GM19328 (cell line): ENCODE measurements around the gene CACNA1B.

Source experiments
- ATAC-seq: cut with Tn5 transposase; IDR thresholded peaks from one replicate; pipeline ENCODE4 v1.9.1; 2021; ENCODE audit warnings: mild to moderate bottlenecking, moderate library complexity; ENCODE audit not compliant: unreplicated experiment

The CACNA1B gene

DNA sequence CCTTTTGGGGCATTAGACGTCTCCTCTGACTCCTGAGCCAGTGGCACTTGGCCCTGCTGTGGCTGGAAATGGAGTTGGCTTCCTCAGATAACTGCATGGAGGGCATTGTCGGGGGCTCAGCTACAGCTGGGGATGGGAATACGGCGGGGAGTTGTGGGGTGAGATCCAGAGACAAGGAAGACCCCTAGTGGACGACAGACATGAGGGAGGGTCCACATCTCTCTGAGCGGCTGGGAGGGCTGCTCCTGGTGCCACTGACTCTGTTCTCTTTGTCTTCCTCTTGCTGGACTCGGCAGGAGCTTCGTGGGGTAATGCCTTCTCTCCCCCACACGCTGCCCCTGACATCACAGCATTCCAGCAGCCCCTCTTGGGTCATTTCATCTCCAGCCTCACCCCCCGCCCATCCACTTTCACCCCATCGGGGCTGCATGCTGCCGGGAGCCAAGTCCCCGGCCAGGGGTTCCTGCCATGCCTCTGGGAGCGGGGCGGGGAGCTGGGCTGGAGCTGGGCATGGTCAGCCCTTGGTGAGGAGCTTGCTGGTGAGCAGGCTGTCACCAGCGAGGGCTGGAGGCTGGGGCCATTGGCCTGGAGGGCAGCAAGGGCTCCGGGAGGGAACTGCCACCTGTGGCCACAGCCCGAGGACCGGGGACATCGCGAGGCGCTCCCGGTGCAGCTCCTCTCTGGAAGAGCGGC is 172.3 kb downstream of the CACNA1B start:
- no peak for ATAC-seq

DNA sequence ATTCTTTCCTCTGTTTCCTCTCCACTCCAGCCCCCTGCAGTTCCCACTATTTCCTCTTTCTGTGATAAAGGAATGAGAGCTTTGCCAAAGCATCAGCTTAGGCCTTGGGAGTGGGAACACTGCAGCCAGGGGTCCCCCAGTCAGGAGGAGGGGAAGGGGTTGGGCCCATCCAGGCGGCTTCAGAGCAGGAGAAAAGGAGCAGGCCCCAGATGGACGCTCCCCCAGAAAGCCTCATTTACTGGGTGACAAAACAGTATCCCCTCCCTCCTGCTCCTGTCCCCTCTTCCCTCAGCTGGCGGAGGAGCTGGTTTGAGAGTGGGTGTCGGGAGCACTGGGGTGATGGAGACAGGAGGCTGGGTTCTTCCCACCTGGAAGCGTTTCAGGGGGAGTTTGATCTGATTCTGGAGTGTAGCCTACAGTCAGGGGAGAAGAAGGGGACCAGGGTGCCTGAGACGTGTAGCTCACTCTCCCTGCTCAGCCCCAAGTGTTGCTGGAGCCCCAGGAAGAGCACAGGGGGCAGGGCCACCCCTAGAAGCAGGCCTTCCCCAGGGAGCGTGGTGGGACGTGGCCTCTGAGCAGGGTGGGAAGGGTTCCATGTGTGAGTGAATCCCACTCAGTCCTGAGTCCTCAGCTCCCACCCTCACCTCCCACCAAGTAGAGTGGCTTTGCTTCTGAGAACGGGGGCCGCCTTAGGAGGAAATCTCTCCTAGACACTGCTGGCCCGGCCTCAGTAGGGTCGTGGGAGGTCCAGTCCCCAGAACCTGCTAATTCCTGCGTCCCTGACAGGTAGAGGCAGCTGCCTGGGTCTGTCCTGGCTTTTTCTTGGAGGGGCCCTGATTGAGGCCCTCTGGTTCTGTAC is 173.1 kb downstream of the CACNA1B start:
- no peak for ATAC-seq

DNA sequence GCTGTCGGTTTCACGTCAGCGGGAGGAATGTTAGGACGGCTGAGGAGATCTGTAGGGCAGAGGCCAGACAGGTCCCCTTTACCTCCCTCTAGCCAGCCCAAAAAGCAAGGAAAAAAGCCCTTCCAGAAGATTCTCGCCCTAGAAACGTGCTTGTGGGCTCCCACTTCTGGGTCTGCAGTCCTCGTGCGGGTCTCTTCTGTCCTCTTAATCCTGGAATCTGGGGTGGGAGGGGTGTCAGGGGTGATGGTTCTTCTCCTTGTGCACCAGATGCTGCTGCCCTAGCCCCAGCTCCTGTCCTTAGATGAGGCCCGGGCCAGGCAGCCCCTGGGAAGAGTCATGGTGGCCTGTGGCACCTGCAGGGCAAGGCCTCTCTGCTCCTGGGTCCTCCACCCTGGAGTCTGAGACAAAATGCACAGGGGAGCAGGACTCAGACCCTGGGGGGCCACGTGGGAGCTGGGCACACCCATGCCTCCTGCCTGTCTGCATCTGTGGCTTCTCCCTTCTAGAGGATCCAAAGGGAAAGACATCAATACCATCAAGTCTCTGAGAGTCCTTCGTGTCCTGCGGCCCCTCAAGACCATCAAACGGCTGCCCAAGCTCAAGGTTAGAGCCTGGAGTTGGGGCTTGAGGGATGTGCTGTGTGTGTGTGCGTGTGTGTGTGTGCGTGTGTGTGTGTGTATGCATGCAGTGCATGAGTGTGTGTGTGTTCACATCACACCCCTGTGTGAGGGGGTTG is 174.2 kb downstream of the CACNA1B start:
- no peak for ATAC-seq

DNA sequence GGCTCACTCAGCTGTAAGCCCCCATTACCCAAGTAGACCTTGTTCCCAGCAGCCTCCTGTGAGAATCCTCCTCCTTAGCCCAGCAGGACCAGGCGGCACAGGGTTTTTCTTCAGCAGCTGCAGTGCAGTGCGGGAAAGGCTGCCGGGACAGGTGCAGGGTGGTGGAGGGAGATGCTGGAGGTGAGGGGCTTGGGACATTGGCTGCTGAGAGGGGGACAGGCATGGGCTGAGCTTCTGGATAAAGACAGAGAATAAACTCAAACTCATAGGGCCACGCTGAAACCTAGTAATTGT is 174.7 kb downstream of the CACNA1B start:
- no peak for ATAC-seq

DNA sequence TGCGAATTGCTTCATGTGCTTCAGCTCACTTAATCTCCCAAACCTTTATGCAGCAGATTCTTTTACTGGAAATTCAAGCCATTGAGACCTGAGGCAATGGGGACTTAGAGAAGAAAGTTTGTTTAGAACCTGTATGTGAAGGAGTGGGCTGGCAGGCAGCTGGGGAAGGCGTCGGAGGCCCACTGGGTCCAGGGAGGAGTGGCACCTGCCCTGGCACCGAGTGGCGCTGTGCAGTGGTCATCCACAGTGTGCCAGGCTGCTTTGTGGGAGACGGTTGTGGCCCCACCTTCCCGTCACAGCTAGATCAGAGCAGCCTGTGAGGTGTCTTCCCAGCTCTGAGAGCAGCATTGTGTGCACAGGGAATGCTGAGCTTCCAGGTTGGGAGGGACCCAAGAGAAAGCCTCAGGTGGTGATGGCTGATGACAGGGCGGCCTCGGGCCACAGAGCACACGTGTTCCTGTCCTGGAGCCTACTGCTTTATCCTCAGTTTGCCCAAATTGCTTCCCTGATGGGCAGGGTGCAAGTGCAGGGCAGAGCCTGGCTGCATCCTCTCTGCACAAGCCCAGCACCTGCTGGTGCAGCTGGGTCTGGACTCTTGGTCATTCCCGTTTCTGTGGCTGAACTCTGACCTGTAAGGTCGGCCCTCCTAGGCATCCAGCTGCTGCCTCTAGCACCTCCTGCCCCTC is 175.2 kb downstream of the CACNA1B start:
- ATAC-seq = no peak

DNA sequence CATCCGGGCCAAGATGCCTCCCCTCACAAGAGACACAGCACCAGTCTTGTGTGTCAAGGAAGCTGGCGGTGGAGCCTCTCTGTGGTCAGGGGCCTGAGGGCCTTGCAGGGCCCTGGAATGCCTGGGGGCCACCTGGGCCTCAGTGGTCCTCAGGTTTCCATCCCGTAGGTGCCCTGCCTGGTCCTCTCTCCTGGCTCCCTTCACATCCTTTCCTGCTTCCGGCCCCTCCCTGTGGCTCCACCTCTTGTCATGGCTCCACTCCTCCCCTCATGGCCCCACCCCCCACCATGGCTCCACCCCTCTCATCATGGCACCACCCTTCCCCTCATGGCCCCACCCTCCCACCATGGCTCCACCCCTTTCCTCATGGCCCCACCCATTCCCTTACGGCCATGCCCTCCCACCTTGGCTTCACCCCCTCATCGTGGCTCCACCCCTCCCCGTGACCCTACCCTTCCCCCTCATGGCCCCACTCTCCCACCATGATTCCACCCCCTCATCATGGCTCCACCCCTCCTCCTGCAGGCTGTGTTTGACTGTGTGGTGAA is 175.8 kb downstream of the CACNA1B start:
- ATAC-seq = no peak

DNA sequence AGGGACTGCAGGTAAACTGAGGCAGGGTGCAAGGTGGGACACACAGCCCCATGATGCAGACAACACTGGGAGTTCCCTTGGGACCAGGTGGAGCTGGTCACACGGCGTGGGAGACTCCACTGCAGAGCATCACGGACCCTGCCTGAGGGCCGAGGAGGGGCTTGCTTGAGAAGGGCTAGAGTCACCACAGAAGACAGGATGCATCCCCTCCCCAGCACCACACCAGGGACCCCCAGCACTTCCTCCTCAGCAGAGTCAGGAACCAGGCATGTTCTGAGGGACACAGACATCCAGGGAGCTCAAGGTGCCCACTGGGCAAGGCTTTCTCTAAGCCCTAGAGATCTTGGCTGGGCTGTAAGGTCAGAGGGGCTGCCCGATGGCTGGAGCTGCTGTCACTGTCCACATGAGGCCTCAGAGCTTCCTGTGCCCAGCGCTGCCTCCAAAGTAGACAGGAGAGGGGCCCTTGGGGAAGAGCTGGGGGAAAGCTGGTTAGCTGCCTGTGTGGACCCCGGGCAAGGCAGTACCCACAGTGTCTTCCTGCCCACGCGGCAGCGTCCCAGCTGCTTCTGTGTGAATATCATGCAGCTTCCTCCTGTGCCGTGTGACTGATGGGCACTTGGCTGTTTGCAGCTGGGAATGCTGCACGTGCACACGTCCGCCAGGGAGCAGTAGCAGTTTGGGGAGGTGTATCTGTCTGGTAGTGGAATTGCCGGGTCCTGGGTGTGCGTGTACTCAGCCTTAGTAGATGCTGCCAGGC is 176.6 kb downstream of the CACNA1B start:
- no peak for ATAC-seq

DNA sequence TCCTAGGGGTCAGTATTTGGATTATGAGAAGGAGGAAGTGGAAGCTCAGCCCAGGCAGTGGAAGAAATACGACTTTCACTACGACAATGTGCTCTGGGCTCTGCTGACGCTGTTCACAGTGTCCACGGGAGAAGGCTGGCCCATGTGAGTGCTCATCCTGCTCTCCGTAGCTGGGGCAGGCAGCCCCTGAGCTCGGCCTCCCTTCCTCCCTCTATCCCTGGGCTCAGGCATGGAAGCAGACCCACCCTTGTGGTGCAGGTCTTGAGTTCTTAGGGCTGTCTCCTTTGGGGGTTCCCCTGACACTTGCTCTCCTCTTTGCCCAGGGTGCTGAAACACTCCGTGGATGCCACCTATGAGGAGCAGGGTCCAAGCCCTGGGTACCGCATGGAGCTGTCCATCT is 180.1 kb downstream of the CACNA1B start:
- ATAC-seq = no peak

DNA sequence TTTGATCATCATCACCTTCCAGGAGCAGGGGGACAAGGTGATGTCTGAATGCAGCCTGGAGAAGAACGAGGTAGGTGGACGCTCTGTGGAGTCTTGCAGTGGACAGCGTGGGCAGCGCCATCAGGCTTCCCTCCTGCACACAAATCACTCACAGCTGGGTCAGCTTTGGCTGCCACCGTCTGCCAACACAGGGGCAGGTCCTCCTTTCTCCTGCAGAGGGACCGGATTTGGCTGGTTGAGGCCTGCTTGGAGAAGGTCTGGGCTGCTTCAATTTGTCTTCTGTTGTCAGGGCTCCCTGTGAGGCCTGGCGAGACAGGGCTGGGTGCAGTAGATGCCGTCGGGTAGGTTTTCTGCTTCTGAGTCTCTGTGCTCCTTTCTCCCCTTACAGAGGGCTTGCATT is 180.6 kb downstream of the CACNA1B start:
- no peak for ATAC-seq

DNA sequence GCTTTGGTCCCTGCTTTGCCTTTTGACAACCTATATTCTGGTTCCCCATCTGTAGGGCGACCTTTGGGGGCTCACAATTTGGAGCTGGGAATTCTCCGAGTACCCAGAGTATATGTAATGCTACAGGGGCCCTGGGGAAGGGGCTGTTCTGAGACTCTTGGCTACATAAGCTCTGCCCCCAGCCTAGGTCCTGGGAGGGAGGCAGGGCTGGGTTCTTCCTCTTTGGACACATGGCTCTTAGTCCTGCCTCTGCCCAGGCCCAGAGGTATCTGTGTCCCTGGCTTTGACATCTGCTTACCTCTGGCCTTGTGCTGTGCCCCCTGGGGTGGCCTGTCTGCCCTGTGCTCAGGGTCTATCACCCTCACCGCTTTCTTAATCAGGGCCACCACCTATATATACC is 181.6 kb downstream of the CACNA1B start:
- no peak for ATAC-seq

DNA sequence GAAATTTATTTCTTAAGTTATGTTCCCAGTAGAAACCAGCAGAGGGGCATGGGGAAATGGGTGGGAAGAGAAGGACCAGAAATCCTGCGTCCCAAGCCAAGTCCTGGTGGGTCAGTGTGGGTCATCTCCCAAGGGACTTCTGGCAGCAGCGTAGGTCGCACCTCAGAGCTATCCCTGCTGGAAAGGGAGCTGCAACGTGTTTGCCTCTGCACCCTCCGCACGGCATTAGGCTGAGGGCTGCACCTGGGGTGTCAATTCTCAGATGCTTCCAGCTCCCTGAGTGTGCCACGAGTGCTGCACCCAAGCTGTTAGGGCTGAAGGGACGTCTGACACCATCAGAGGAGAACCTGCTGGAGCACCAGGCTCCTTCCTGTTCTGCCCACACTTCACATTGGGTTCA is 182.8 kb downstream of the CACNA1B start:
- ATAC-seq = no peak

DNA sequence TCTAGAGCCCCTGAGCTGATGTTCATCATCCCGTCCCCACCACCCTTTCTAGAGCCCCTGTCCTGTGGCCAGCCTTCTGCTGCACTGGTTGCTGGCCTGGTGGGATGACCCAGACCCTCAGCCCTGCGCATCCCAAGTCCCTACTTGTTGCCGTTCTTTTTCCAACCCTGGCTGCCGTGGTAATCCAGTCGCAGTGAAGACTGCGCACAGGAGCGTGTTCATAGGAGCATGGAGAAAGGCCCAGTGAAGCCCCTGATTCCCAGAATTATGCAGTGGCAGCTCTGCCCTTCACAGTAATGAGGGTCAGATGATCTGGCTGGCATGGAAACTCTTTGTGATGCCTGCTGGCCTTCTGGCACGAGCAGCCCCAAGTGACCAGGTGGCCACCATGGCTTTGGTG is 183.3 kb downstream of the CACNA1B start:
- no peak for ATAC-seq

DNA sequence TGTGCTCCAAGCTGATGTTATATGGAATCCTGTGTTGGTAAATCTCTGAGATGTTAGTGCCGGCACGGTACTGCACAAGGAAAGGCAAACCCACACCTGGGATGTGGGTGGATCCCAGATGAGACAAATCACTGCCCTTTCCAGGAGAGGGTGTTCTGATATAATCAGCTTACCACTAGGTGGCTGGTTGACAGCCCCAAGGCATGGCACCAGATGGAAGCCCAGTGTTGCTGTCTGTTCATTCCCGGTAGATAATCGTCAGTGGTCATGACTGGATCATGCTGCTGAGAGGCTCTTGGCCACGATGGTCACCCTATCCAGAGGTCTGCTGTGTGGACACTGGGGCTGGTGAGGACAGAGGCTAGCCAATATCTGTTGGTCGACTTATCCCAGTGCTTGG is 184.0 kb downstream of the CACNA1B start:
- no peak for ATAC-seq

DNA sequence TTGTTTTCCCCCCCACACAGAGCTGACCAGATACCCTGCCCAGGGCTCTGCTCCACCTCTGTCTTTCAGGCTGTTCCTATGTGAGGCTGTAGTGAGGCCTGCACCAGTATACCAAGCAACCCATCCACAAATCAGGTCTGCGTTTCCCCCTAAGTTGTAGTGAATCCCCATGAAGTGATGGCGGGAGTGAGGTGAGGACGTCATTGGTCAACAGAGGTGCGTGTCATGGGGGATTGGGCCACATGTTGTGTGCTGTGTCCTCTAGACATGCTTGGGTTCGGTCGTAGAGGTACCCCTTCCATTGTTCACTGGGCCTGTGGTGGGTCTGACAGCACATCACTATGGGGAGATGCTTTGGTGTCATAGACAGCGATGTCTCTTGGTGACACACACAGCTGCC is 184.6 kb downstream of the CACNA1B start:
- no peak for ATAC-seq

DNA sequence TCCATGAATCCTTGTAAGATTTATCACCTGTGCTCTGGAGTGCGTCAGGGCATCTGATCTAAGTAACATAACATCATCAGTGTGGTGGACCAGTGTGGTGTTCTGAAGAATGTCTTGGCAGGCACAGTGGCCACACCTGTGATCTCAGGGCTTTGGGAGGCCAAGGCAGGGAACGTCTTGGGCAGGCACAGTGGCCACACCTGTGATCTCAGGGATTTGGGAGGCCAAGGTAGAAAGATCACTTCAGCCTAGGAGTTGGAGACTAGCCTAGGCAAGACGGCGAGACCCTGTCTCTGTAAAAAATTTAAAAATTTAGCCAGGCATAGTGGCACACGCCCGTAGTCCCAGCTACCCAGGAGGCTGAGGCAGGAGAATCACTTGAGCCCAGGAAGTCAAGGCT is 185.5 kb downstream of the CACNA1B start:
- no peak for ATAC-seq

DNA sequence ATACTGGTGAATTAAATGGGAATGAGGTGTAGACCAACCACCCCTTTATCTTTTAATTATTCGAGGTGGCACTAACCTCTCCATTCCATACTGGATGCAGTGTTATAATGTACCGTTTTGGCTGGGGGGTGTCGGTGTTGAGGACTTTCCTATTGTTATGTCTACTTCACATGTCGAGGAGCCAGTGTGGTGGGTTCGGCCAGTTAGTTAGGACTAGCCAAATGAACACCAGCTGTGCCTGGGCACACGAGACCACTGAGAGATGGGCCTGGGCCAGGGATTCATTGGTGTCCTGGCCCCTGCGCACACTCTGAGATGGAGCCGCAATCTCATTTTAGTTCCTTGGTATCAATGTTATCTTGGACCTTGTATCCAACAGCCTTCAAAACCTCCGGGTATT is 186.2 kb downstream of the CACNA1B start:
- no peak for ATAC-seq

DNA sequence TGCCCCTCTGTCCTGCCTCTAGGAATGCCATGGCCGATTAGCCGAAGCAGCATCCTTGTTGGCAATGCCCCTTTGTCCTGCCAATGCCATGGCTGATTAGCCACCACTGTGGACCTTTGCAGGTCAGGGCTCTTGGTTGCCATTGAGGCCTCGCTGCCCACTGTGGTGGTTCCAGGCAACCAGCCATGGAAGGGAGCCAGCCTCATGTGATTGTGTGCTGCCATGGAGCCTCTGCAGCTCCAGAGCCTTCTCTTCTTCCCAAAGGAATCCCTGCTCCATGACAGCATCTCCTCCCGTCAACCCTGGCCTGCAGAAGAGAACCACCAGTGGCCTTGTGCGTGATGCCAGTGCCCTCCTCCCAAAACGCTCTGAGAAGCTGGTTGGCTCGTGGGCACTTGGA is 187.0 kb downstream of the CACNA1B start:
- ATAC-seq = no peak

DNA sequence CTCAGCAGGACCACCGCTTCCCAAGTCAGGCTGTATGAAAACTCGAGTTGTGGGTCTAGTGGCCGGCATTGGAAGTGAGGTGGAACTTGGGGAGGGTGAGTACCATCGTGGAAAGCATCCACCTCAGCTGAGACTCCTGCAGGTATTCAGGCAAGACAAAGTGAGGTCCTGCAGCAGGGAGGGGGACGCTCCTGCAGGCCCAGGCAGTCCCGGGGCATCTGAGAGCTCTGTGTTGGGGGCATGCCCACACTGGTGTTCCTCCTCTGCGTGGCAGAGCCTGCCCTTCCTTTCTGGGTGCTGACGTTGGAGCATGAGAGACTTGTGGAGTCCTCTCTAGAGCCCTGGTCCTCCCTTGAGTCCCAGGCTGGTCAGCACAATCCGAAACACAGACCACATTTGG is 187.7 kb downstream of the CACNA1B start:
- no peak for ATAC-seq

DNA sequence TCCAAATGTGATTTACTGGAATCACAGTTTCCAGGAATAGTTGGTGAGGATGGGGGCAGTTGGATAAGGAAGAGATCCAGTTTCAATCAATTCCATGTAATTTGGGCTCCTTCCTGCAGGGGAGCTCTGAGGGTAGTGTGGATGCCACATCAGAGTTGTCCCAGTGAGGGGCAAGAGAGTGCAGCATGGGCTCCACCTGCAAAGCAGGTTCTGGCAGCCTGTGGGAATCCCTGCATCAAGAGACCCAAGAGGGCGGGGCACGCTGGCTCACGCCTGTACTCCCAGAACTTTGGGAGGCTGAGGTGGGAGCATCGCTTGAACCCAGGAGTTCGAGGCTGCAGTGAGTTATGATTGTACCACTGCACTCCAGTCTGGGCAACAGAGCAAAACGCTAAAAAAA is 188.5 kb downstream of the CACNA1B start:
- ATAC-seq = no peak

DNA sequence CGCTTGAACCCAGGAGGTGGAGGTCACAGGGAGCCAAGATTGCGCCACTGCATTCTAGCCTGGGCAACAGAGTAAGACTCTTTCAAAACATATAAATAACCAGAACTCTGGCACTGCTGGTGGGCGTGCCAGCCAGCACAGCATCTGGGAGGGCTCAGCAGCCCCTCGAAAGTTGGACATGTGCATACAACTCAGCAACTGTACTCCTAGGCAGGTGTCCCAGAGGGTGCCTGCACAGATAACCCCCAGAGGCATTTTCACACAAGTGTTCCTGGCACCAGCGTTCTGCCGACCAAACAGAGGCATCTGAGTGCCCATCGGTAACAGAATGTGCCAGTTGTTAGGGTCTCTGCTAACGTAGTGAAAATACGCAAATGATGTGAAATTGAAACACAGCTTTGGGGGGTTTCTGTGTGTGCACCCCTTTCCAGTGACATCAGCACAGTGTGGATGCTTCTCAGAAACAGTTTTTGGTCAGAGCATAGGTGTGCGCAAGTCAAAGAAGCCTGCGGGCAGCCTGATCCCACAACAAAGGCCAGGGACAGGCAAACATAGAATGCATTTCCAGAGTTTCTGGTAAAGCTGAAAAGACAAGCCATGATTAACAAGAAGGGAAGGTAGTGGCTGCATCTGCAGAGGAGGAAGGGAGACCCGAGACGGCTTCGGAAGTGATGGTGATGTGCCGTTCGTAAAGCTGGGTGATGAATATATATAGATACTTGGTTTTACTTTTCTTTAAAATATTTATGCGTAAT is 190.2 kb downstream of the CACNA1B start:
- ATAC-seq = no peak
